ENCODE data around the gene GRIK5.

Gene GRIK5

DNA sequence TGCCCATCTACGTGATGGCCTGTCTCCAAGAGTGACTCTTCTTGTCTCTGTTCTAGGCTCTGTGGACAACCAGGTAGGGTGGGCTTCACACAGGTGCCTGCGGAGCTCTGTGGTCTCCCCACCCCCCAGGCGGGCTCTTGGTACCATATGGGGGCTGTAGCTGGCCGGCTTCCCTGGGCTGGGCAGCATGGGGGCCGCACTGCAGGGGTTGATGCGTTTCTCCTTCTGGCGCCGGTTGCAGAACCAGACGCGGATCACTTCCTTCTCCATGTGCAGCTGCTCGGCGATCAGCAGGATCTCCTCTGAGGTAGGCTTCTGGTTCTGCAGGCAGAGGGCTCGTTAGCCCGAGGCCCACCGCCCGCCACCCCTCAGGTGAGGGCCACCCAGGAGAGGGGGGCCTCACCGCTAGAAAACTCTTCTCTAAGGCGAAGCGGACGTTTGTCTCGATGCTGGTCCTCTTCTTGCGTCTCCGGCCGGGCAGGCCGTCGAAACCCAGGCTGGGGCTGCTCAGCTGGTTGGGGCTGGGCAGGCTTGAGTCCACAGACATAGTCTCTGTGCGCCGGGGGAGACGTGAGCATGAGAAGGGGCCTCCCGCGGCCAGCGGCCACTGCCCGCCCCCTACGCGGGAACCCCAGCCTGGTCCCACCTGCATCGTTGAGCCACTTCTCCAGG, 25.3 kb upstream of the GRIK5 start:
- no peak for DNase-seq

DNA sequence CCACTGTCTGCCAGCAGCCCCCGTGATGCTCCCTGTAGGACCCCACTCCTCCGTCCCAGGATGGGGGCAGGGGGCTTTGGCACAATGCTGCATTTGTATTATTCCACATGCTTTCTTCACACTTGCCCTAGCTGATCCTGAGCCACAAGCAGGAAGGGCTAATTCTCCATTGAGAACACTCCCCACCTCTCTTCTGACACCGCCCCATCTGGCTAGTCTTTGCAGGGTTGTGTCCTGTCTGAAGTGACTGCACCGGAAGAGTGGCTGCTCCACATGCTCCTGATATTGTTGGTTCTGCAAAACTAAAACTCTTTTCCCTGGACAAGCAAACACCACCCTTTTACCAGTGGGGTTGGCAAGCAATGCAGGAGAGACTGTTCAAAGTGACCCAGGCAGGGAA, 23.9 kb upstream of the GRIK5 start:
- DNase-seq, result no peak

DNA sequence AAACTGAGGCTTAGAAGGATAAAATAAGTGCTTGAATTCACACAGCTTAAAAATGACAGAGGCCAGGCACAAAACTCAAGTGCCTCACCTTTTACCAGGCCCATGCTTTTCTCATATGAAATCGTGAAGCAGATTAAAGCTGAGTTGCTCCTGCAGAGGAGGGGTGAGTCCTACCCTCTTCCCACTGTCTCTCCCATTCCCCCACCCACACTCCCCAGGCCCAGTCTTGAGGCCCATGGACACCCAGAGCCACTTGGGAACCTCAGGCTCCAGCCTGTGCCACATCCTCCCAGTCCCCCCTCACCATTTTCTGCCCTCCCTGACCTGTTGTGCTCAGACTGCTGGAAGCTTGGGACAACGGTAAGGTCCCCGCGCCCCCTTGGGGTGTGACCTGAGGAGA, 23.5 kb upstream of the GRIK5 start:
- DNase-seq, result no peak

DNA sequence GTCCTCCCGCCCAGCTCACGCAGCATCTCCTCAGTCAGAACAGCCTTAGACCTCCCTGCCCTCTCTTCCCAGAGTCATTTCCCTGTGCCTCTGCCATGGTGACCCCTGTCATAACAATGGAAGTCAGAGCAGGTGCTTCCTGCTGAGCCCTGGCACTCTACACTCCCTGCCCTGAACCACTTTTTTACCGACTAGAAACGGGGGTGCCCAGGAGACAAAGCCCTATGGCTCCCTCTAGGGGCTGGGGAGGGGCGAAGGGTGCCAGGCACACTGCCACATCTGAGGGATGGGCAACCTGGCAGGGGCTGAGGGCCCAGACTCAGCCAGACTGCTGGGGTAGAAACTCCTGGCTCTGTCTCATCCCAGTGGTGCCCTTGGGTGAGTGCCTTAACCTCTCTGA, 22.3 kb upstream of the GRIK5 start:
- peak in 1 of 2 experiments; percentile 30 for DNase-seq

DNA sequence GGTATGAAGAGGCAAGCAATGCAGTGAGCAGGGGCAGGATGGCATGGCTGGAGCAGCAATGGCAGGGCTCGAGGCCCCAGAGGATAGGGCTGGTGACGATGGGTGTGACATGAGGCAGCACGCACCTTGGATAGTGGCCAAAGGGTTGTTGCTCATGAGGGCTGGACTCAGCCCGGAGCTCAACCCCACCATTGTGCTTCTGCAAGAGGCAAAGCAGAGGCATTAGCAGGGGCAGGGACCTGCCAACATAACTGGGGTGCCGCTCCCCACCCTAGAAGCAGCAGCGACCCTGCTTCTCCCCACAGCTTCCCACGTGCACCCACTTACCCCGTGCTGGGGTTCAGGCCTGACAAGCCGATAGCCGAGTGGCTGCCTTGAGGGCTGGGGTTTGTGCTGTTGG, 21.7 kb upstream of the GRIK5 start:
- no peak for DNase-seq

DNA sequence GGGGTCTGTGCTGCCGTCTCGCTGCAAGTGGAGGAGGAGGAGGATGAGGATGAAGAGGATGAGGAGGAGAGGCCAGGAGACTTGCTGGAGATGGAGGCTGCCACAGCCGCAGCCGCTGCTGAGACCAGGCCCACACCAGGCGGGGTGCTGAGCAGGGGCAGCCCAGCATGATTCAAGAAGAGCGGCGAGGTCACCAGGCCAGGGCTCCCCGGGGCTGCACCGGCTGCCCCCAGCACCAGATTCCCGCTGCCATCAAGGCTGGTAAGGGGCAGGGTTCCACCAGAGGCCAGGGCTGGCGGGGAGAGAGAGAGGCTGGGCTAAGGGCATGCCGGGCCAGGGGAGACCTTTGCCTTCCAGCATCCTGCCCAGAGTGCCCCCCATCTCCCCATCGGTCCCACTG, 21.3 kb upstream of the GRIK5 start:
- DNase-seq, result no peak

DNA sequence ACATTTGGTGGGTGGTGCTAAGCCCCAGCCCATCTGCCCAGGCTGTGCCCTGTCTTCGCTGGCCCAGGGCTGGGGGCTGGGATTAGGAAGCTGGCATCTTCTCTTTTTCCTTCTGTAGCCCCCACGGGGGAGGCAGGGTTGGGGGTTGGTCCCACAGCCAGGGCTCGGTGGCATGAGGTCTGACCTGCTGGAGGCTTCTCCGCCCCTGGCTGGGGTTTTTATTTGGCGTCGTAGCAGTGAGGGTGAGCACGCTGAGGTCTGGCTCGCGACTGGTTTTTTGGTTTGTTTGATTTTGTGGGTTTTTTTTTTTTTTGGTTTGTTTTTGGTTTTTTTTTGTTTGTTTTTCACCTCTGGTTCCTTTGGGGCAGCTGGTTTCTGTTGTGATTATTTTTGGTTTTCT, 20.7 kb upstream of the GRIK5 start:
- no peak for DNase-seq

DNA sequence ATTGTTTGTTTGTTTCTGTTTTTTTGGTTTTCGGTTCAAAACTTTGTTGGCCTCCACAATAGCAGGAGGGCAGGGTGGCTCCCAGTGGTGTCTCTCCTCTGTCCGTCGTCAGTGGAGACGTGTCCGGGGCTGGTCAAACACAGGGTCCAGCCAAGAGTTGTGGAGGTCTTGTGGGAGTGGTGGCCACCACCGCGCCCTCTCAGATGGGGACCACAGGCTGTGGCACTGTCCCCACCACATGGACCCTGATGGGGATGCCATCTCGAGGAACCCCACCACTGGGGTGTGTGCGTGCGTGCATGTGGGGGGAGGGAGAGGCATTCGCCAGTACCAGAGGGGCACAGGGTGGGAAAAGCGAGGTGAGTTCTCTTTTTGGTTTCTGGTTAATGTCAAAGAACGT, 19.8 kb upstream of the GRIK5 start:
- no peak for DNase-seq

DNA sequence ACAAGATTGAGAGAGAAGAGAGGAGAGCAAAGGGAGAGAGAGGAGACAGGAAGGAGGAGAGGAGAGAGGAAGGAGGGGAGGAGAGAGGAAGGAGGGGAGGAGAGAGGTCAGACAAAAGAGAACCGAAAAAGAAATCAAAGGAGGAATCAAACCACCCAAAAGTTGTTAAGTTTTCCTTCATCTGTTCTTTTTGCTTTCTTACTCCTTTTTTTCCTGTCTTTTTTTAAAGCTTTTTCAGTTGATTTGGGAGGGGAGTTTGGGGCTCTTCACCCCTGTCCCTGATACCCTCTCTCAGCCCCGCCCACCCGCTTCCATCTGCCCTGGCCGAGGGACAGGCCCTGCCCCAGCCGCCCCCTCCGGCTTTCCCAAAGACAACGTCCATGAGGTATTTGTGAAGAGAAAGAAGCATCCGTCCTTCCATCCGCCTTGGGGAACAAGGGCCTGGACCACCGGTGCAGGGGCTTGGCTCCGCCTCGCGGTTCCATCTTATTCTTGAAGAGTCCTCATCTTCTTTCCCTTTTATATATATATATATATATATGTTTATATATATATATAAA, 19.3 kb upstream of the GRIK5 start:
- DNase-seq, result no peak

DNA sequence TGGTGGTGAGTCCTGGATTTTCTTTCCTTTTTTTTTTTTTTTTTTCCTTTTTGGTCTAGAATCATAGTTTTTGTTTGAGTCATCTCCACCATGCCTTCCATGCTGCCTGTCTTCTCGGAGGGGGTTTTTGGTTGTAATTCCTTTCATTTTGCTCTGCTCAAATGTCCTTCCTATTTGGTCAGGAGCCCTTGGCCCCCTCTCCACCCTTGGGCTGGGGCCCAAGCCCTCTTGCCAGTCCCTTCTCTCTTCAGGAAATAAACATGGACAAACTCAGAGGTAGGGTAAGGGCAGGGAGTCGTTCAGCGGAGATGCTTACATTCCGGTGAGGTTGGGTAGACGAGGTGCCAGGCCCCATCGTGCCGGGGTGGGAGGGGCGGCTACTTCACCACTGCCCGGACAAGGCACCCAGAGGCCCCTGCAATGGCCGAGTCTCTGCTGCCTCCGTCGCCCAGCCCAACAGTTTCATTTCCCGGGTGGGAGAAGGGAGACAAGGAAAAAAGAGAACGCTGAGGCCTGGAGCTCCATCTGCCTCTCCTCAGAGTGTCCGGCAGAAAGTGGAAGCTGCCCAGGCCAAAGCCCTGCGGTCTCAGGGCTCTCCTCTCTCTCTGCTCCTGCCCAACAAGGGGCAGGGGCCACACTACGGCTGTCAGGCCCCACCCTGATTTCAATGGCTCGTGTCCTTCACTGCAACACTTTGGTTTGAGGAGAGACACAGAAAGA, 18.6 kb upstream of the GRIK5 start:
- no peak for DNase-seq

DNA sequence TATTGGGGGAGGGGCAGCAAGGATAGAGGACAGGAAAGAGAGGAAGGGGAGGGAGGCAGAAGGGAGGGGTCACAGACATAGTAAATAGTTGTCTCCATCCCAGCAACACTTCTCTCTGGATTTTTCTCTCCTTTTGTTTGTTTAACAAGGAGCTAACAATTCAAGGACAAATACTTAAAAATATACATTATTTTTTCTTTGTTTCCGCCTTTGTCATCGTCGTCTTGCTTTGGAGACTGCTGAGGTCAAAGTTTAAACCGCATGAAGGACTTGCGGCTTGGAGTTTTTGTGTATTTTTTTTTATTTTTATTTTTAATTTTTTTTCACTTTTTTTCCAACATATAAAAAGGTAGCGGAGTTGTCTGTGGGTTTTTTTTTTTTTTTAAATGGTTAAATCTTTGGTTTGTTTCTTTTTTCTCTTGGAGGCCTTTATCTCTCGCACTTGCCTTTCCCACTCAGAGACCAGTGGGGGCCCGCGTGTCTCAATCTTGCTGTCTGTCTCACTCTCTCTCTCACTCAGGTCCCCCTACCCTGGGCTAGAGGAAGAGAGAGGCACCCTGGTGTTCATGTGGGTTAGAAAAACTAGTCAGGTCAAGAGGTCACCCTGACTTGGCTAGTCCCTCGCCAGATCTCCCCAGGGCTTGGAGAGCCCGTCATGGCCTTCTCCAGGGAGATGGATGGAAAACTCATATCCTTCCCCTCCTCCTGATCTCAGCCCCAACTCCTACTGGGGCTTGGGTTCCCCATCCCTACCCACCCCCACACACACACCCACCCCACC, 17.0 kb upstream of the GRIK5 start:
- no peak for DNase-seq

DNA sequence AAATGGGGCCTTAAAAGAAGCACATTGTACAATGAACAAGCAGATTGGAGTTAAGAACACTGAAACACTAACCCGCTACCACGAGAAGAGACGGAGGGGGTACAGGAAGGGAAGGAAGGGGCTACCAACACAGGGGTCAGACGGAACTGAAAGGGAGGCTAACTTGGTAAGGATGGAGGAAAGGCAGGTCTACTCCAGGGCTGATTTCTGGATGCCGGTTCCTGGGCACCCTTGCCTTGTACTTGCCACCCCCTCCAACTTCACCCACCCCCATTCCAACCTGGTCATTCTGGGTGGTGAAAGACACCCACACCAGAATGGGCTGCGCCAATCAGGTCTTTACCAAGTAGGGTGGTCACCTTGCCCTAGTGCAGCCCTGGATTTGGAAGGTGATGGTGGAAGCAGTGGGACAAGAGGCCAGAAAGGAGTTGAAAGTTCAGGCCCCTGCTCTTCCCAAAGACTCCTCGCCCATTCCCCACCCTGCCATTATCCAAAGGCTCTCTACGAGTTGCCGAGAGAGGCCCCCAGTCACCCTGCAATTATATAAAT, 16.3 kb upstream of the GRIK5 start:
- DNase-seq, result no peak

DNA sequence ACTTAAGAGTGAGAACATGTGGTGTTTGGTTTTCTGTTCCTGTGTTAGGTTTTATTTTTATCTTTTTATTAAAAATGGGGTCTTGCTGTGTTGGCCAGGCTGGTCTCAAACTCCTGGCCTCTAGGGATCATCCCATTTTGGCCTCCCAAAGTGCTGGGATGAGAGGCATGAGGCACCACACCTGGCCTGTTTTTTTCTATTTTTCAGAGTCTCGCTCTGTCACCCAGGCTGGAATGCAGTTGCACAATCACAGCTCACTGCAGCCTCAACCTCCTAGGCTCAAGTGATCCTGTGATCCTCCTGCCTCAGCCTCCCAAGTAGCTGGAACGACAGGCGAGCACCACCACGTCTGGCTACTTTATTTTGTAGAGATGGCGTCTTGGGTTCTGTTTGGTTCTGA, 13.5 kb upstream of the GRIK5 start:
- DNase-seq, result no peak

DNA sequence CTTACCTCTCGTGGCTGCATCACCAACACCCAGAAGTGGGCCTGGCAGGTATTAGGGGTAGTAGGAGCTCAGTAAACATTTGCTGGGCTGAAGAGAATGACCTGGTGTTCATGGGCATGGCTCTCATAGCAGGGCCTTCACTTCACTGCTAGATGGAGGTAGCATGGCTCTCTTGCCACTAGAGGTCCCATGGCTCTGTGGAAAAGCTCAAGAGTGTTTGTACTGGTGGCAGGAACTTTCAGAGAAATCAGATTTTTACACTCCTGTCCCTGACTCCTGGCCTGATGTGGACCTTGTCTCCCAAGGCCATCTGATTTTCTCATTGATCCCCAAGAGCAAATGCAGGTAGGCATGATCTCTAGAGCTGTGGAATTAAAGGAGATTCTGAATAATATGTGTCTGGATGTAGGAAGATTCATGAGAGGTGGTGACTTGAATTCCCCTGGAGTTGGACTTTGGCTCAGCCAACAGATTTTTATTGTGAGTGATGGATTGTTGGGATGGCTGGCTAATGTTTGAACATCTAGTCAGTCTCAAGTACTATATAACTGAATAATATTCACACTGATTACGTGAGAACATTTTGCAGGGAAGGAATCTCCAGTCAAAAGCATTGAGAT, 11.7 kb upstream of the GRIK5 start:
- no peak for DNase-seq

DNA sequence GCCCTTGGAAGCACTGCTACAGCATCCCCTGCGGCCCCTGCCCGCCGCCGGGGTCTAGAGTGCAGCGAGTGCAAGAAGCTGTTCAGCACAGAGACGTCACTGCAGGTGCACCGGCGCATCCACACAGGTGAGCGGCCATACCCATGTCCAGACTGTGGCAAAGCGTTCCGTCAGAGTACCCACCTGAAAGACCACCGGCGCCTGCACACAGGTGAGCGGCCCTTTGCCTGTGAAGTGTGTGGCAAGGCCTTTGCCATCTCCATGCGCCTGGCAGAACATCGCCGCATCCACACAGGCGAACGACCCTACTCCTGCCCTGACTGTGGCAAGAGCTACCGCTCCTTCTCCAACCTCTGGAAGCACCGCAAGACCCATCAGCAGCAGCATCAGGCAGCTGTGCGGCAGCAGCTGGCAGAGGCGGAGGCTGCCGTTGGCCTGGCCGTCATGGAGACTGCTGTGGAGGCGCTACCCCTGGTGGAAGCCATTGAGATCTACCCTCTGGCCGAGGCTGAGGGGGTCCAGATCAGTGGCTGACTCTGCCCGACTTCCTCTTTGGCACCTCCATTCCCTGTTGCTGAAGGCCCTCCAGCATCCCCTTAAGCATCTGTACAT, 10.9 kb upstream of the GRIK5 start:
- no peak for DNase-seq

DNA sequence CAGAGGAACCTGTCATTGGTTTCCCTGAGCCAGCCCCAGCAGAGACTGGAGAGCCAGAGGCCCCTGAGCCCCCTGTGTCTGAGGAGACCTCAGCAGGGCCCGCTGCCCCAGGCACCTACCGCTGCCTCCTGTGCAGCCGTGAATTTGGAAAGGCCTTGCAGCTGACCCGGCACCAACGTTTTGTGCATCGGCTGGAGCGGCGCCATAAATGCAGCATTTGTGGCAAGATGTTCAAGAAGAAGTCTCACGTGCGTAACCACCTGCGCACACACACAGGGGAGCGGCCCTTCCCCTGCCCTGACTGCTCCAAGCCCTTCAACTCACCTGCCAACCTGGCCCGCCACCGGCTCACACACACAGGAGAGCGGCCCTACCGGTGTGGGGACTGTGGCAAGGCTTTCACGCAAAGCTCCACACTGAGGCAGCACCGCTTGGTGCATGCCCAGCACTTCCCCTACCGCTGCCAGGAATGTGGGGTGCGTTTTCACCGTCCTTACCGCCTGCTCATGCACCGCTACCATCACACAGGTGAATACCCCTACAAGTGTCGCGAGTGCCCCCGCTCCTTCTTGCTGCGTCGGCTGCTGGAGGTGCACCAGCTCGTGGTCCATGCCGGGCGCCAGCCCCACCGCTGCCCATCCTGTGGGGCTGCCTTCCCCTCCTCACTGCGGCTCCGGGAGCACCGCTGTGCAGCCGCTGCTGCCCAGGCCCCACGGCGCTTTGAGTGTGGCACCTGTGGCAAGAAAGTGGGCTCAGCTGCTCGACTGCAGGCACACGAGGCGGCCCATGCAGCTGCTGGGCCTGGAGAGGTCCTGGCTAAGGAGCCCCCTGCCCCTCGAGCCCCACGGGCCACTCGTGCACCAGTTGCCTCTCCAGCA, 10.1 kb upstream of the GRIK5 start:
- no peak for DNase-seq

DNA sequence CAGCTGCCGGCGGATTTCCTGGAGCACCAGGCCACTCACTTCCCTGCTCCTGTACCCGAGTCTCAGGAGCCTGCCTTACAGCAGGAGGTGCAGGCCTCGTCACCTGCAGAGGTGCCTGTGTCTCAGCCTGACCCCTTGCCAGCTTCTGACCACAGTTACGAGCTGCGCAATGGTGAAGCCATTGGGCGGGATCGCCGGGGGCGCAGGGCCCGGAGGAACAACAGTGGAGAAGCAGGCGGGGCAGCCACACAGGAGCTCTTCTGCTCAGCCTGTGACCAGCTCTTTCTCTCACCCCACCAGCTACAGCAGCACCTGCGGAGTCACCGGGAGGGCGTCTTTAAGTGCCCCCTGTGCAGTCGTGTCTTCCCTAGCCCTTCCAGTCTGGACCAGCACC, 9.3 kb upstream of the GRIK5 start:
- no peak for DNase-seq

DNA sequence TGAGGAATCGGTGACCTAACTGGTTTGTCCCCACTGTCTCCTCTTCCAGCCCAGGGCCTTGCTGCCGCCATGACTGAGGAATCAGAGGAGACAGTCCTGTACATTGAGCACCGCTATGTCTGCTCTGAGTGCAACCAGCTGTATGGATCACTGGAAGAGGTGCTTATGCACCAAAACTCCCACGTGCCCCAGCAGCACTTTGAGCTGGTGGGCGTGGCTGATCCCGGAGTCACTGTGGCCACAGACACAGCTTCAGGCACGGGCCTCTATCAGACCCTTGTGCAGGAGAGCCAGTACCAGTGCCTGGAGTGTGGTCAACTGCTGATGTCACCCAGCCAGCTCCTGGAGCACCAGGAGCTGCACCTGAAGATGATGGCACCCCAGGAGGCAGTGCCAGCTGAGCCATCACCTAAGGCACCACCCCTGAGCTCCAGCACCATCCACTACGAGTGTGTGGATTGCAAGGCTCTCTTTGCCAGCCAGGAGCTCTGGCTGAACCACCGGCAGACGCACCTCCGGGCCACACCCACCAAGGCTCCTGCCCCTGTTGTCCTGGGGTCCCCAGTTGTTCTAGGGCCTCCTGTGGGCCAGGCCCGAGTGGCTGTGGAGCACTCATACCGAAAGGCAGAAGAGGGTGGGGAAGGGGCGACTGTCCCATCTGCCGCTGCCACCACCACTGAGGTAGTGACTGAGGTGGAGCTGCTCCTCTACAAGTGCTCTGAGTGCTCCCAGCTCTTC, 8.7 kb upstream of the GRIK5 start:
- no peak for DNase-seq

DNA sequence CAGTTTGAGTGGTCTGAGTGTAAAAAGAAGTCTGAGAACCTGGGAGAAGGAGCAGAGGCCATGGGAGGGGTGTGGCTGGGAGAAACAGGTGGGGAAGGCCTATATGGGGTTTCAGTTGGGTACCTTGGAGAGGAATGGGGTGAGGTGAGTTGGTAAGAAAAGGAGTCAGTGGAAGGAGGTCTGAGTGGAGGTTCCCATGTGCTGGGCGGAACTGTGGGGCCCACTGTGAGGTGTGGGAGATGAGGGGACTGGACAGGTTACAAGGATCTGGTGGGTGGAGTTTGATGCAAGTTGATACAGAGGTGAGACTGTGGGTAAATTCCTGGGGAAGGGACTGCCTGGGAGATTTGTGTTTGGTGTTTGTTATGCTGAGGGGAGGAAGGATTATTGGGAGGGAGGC, 8.1 kb upstream of the GRIK5 start:
- DNase-seq, result no peak

DNA sequence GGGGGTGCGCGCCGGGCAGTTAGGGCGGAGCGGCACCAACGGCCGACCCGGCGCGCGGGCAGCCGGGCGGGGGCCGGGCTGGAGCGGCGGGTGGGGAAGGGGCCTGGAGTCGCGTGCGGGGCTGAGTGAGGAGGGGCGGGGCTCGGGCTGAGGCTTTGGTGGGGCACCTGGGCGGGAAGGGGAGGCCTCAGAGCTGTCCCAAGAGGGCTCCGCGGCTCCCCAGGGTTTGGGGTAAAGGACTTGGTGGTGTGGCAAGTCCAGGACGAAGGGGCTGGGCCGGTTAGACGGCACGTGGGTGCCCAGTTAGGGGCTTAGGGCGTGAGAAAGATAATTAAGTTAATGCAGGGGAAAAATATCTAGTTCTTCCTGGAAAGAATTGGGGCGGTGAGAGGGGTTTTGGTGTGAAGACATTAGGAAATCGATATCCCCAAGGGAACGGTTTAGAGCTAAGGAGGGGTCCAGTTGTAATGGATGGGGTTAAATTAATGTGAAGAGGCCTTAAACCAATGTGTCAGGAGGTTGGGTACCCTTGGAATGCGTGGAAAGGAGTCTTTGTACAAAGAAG, 6.5 kb upstream of the GRIK5 start:
- DNase-seq, result peak; percentile 35 to 48
